Stomach smooth muscle (tissue), 2 donors: Measurements from ENCODE around the gene SERTAD2.

ENCODE experiments used
- H3K27ac ChIP-seq: one replicate; pipeline ENCODE4 v1.7.0; 2013; ENCODE audit warnings: mild to moderate bottlenecking, low read length, inconsistent platforms
- H3K27me3 ChIP-seq, 2 donors: one replicate each; pipeline ENCODE4 v1.7.0; 2013; ENCODE audit warnings: low read length in 2 of 2; ENCODE audit not compliant: insufficient read depth in 2 of 2, control insufficient read depth in 1 of 2
- H3K36me3 ChIP-seq, 2 donors: one replicate each; pipeline ENCODE4 v1.7.0; 2013; ENCODE audit warnings: low read length in 2 of 2; ENCODE audit not compliant: control insufficient read depth in 2 of 2, insufficient read depth in 2 of 2
- H3K4me1 ChIP-seq: one replicate; pipeline ENCODE4 v1.7.0; 2013; ENCODE audit warnings: low read length; ENCODE audit not compliant: control insufficient read depth, insufficient read depth
- H3K4me3 ChIP-seq, 2 donors: one replicate each; pipeline ENCODE4 v1.7.0; 2013; ENCODE audit warnings: low read length in 2 of 2
- H3K9ac ChIP-seq, 2 donors: one replicate each; pipeline ENCODE4 v1.7.0; 2013; ENCODE audit warnings: low read length in 2 of 2, mild to moderate bottlenecking in 1 of 2
- H3K9me3 ChIP-seq, 2 donors: one replicate each; pipeline ENCODE4 v1.7.0; 2013; ENCODE audit warnings: low read length in 2 of 2; ENCODE audit not compliant: control insufficient read depth in 2 of 2
- donor health status: healthy.
- donor health status: Pancreatic carcinoma.

Gene SERTAD2

GRCh38 chr2:64656379-64656778 is 2.7 kb upstream of the SERTAD2 start:
- no peak overlapping the region for H3K4me3 ChIP-seq
- H3K36me3 ChIP-seq = no peaks in the 10 kb centered on the region
- no peak overlapping the region for H3K27ac ChIP-seq
- no peaks in the 10 kb centered on the region for H3K27me3 ChIP-seq
- no peak overlapping the region for H3K9ac ChIP-seq
- no peaks in the 10 kb centered on the region for H3K9me3 ChIP-seq
- H3K4me1 ChIP-seq = peaks cover 18% of the 10 kb centered on the region

GRCh38 chr2:64655873-64656272 is 2.2 kb upstream of the SERTAD2 start:
- Histone ChIP-seq H3K27me3 (no peaks in the 10 kb centered on the region), H3K9me3 (no peaks in the 10 kb centered on the region), H3K9ac (no peak overlapping the region), H3K4me1 (peaks cover 18% of the 10 kb centered on the region), H3K27ac (no peak overlapping the region), H3K4me3 (no peak overlapping the region), H3K36me3 (no peaks in the 10 kb centered on the region)

- no peak overlapping the region for H3K27ac ChIP-seq
Observed at GRCh38 chr2:64655018-64655664, 1.4 kb upstream of the SERTAD2 start.

GRCh38 chr2:64654063-64654811 is 524 bp upstream of the SERTAD2 start:
- Histone ChIP-seq H3K27ac (peak overlapping the region; percentile 88), H3K4me1 (peaks cover 26% of the 10 kb centered on the region), H3K27me3 (no peaks in the 10 kb centered on the region), H3K4me3 (peak overlapping the region; percentile 78 to 82), H3K9ac (peak overlapping the region; percentile 84 to 88), H3K36me3 (no peaks in the 10 kb centered on the region), H3K9me3 (no peaks in the 10 kb centered on the region)

More at GRCh38 chr2:64655018-64655664, 1.4 kb upstream of the SERTAD2 start:
- peaks cover 18% of the 10 kb centered on the region for H3K4me1 ChIP-seq
- no peaks in the 10 kb centered on the region for H3K9me3 ChIP-seq
- H3K4me3 ChIP-seq = peak overlapping the region; percentile 78 to 82
- H3K36me3 ChIP-seq = no peaks in the 10 kb centered on the region
- H3K9ac ChIP-seq = peak overlapping the region in 1 of 2 donors; percentile 88
- no peaks in the 10 kb centered on the region for H3K27me3 ChIP-seq

GRCh38 chr2:64652231-64653108 is 1.2 kb downstream of the SERTAD2 start:
- peak overlapping the region; percentile 66 to 81 for H3K9ac ChIP-seq
- no peaks in the 10 kb centered on the region for H3K36me3 ChIP-seq
- peak overlapping the region; percentile 58 to 84 for H3K4me3 ChIP-seq
- peaks cover 26% of the 10 kb centered on the region for H3K4me1 ChIP-seq
- peak overlapping the region; percentile 92 for H3K27ac ChIP-seq
- H3K27me3 ChIP-seq = no peaks in the 10 kb centered on the region
- H3K9me3 ChIP-seq = no peaks in the 10 kb centered on the region

GRCh38 chr2:64651590-64651989 is 2.1 kb downstream of the SERTAD2 start:
- no peaks in the 10 kb centered on the region for H3K9me3 ChIP-seq
- H3K27me3 ChIP-seq = no peaks in the 10 kb centered on the region
- no peaks in the 10 kb centered on the region for H3K36me3 ChIP-seq
- H3K4me3 ChIP-seq = peak overlapping the region in 1 of 2 donors; percentile 84
- H3K9ac ChIP-seq = peak overlapping the region; percentile 42 to 43
- H3K4me1 ChIP-seq = peaks cover 26% of the 10 kb centered on the region
- H3K27ac ChIP-seq = no peak overlapping the region

- Histone ChIP-seq H3K27ac (no peak overlapping the region), H3K9ac (no peak overlapping the region), H3K4me1 (peaks cover 26% of the 10 kb centered on the region), H3K27me3 (no peaks in the 10 kb centered on the region), H3K9me3 (no peaks in the 10 kb centered on the region), H3K36me3 (no peaks in the 10 kb centered on the region), H3K4me3 (no peak overlapping the region)
Observed at GRCh38 chr2:64650722-64651338, 2.9 kb downstream of the SERTAD2 start.

- H3K27ac ChIP-seq = no peak overlapping the region
- peaks cover 25% of the 10 kb centered on the region for H3K4me1 ChIP-seq
Observed at GRCh38 chr2:64650296-64650695, 3.4 kb downstream of the SERTAD2 start.

GRCh38 chr2:64649626-64650025 is 4.1 kb downstream of the SERTAD2 start:
- Histone ChIP-seq H3K4me1 (peaks cover 23% of the 10 kb centered on the region), H3K27me3 (no peaks in the 10 kb centered on the region), H3K27ac (no peak overlapping the region), H3K36me3 (no peaks in the 10 kb centered on the region), H3K9ac (no peak overlapping the region), H3K4me3 (no peak overlapping the region), H3K9me3 (no peaks in the 10 kb centered on the region)

More at GRCh38 chr2:64650296-64650695, 3.4 kb downstream of the SERTAD2 start:
- no peaks in the 10 kb centered on the region for H3K9me3 ChIP-seq
- no peaks in the 10 kb centered on the region for H3K36me3 ChIP-seq
- no peaks in the 10 kb centered on the region for H3K27me3 ChIP-seq
- no peak overlapping the region for H3K4me3 ChIP-seq
- no peak overlapping the region for H3K9ac ChIP-seq

GRCh38 chr2:64649013-64649484 is 4.7 kb downstream of the SERTAD2 start:
- Histone ChIP-seq H3K27ac (no peak overlapping the region), H3K4me1 (peaks cover 25% of the 10 kb centered on the region), H3K4me3 (no peak overlapping the region), H3K9ac (no peak overlapping the region), H3K36me3 (no peaks in the 10 kb centered on the region), H3K9me3 (no peaks in the 10 kb centered on the region), H3K27me3 (no peaks in the 10 kb centered on the region)
